Smooth muscle cell (in vitro differentiated cells): Measurements from ENCODE around the gene CAMSAP1. TPM values are rescaled to one million over a fixed set of nuclear protein-coding genes. Genes with fewer than 3 reads are reported as not detected.
A peak's percentile ranks its signal among the peaks of the same experiment; 100 is the strongest.

ENCODE experiments used
- DNase-seq: peaks from one replicate; lab custom pipeline; 2025; ENCODE audit not compliant: unreplicated experiment; lab: John Stamatoyannopoulos, UW
- H2AFZ ChIP-seq: fragments of 200-600 bp; sonication (generic); 2 replicates; pipeline ENCODE4 v1.6.0; 2016; ENCODE audit warnings: antibody characterized with exemption, low read depth, mild to moderate bottlenecking
- H3F3A ChIP-seq: fragments of 200-600 bp; sonication (generic); 2 replicates; pipeline ENCODE4 v1.6.0; 2017; ENCODE audit warnings: antibody characterized with exemption, low read depth
- H3K27ac ChIP-seq: fragments of 200-600 bp; sonication (generic); 2 replicates; pipeline ENCODE4 v1.5.1; 2016; ENCODE audit warnings: low read depth, mild to moderate bottlenecking
- H3K27me3 ChIP-seq: fragments of 200-600 bp; sonication (generic); 2 replicates; pipeline ENCODE4 v1.6.1; 2016; ENCODE audit warnings: low read depth, mild to moderate bottlenecking
- H3K36me3 ChIP-seq: fragments of 200-600 bp; sonication (generic); 2 replicates; pipeline ENCODE4 v1.5.1; 2016; ENCODE audit warnings: low read depth
- H3K4me1 ChIP-seq: fragments of 200-600 bp; sonication (generic); 2 replicates; pipeline ENCODE4 v1.5.1; 2016; ENCODE audit warnings: low read depth
- H3K4me2 ChIP-seq: fragments of 200-600 bp; sonication (generic); 2 replicates; pipeline ENCODE4 v1.6.0; 2016; ENCODE audit warnings: mild to moderate bottlenecking
- H3K4me3 ChIP-seq: fragments of 200-600 bp; sonication (generic); 2 replicates; pipeline ENCODE4 v1.5.1; 2016; ENCODE audit warnings: mild to moderate bottlenecking
- H3K79me2 ChIP-seq: fragments of 200-600 bp; sonication (generic); 2 replicates; pipeline ENCODE4 v1.6.0; 2016; ENCODE audit warnings: low read depth, mild to moderate bottlenecking
- H3K9ac ChIP-seq: fragments of 200-600 bp; sonication (generic); 2 replicates; pipeline ENCODE4 v1.6.0; 2016; ENCODE audit warnings: low read depth
- H3K9me3 ChIP-seq: fragments of 200-600 bp; sonication (generic); replicated peaks from 2 replicates; pipeline ENCODE4 v1.5.1; 2016; ENCODE audit warnings: low read depth
- H4K20me1 ChIP-seq: fragments of 200-600 bp; sonication (generic); 2 replicates; pipeline ENCODE4 v1.6.0; 2016; ENCODE audit warnings: low read depth
- CTCF ChIP-seq: fragments of 200-600 bp; sonication (generic); IDR thresholded peaks from 2 replicates; pipeline ENCODE4 v1.5.1; 2017; ENCODE audit warnings: borderline replicate concordance, mild to moderate bottlenecking, antibody characterized with exemption; ENCODE audit not compliant: insufficient read depth, poor library complexity, severe bottlenecking
- WGBS: methylation state at CpG from one replicate; pipeline ENCODE4 v1.1.7; 2016; ENCODE audit warnings: low lambda C conversion rate; 5-methylcytosine and 5-hydroxymethylcytosine counted together
- polyA plus RNA-seq: library from polyadenylated mRNA; unstranded; fragments of >200 nt; fragmentation: Nextera tagmentation; extraction: Ambion mirVana; gene quantifications from 2 replicates; pipeline ENCODE4 v1.2.1, GENCODE V29; 2016
- total RNA-seq: library from RNA; depleted of rRNA; stranded (reverse); fragments of >200 nt; gene quantifications from 2 replicates; pipeline ENCODE4 v1.2.3, GENCODE V29; 2014

Gene CAMSAP1
- total and polyA plus RNA-seq, 2 experiments from 2014 or later, result 5.4 to 17.8 TPM

- H3K9ac ChIP-seq, result no peak overlapping the region
- 90% methylated on average over 25 of the region's 25 CpGs for WGBS
- H3K79me2 ChIP-seq, result no peaks in the 10 kb centered on the region
- no peaks in the 10 kb centered on the region for H3K36me3 ChIP-seq
- H3K4me1 ChIP-seq, result no peaks in the 10 kb centered on the region
- no peaks in the 10 kb centered on the region for H3F3A ChIP-seq
- H3K27me3 ChIP-seq, result no peaks in the 10 kb centered on the region
- H2AFZ ChIP-seq, result no peak overlapping the region
- no peak for TF ChIP-seq CTCF
- no peak overlapping the region for H3K4me3 ChIP-seq
- H3K9me3 ChIP-seq, result no peaks in the 10 kb centered on the region
- H3K4me2 ChIP-seq, result peak overlapping the region; percentile 42
- peaks cover 38% of the 10 kb centered on the region for H4K20me1 ChIP-seq
- H3K27ac ChIP-seq, result no peak overlapping the region
- DNase-seq, result no peak
Observed at GRCh38 chr9:135927195-135928013, 20.1 kb upstream of the CAMSAP1 start.

GRCh38 chr9:135926402-135927194 is 19.3 kb upstream of the CAMSAP1 start:
- peak; percentile 25 for DNase-seq
- Histone ChIP-seq H3K9ac (no peak overlapping the region), H3F3A (no peaks in the 10 kb centered on the region), H3K4me3 (no peak overlapping the region), H3K79me2 (no peaks in the 10 kb centered on the region), H3K4me1 (no peaks in the 10 kb centered on the region), H3K36me3 (no peaks in the 10 kb centered on the region), H4K20me1 (peaks cover 38% of the 10 kb centered on the region), H2AFZ (no peak overlapping the region), H3K9me3 (no peaks in the 10 kb centered on the region), H3K27me3 (no peaks in the 10 kb centered on the region), H3K4me2 (peak overlapping the region; percentile 42), H3K27ac (peak overlapping the region; percentile 19)
- TF ChIP-seq CTCF, result no peak
- WGBS, result 66% methylated on average over 27 of the region's 27 CpGs

DNA sequence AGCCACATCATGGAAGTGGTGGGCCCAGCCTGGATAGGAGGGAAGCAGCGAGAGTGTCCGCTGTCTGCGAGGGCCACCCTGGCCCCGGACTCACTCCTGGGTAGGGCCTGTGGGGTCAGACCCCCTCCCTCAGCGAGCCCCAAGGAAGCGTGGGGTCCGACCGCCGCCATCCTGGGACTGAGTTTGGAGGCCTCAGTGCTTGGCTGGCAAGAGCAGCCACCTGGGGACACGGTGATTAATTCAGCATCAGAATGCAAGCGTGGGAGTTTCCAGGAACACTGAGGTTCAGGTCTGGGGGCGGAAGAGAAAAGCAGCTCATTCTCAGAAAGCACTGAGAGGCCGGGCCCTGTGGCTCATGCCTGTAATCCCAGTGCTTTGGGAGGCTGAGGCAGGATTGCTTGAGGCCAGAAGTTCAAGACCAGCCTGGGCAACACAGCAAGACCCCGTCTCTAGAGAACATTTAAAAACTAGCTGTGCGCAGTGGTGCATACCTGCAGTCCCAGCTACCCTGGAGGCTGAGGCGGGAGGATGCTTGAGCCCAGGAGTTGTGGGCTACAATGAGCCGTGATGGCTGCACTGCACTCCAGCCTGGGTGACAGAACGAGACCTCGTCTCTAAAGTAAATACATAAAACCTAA is 18.3 kb upstream of the CAMSAP1 start:
- DNase-seq, result no peak
- Histone ChIP-seq H3K79me2 (no peaks in the 10 kb centered on the region), H3K27me3 (no peaks in the 10 kb centered on the region), H4K20me1 (peaks cover 38% of the 10 kb centered on the region), H2AFZ (no peak overlapping the region), H3K4me3 (no peak overlapping the region), H3K9ac (no peak overlapping the region), H3F3A (no peaks in the 10 kb centered on the region), H3K36me3 (no peaks in the 10 kb centered on the region), H3K9me3 (no peaks in the 10 kb centered on the region), H3K4me1 (no peaks in the 10 kb centered on the region), H3K27ac (no peak overlapping the region), H3K4me2 (no peak overlapping the region)
- no peak for TF ChIP-seq CTCF
- WGBS, result 96% methylated on average over 19 of the region's 19 CpGs
